HFF-Myc (cell line): ENCODE measurements around the gene DPT.

Source experiments
- DNase-seq: peaks from one replicate; pipeline ENCODE4 v3.0.0-alpha.2; 2011; ENCODE audit warnings: low read depth; ENCODE audit errors: extremely low read depth
- H3K4me3 ChIP-seq: replicated peaks from 2 replicates; pipeline ENCODE4 v1.5.1; 2011; ENCODE audit warnings: low read depth, mild to moderate bottlenecking, control low read depth, low read length
- CTCF ChIP-seq: IDR thresholded peaks from 2 replicates; pipeline ENCODE4 v1.5.1; 2012; ENCODE audit warnings: mild to moderate bottlenecking, low read depth, low read length, control low read depth; ENCODE audit errors: missing control alignments

The DPT gene

DNA sequence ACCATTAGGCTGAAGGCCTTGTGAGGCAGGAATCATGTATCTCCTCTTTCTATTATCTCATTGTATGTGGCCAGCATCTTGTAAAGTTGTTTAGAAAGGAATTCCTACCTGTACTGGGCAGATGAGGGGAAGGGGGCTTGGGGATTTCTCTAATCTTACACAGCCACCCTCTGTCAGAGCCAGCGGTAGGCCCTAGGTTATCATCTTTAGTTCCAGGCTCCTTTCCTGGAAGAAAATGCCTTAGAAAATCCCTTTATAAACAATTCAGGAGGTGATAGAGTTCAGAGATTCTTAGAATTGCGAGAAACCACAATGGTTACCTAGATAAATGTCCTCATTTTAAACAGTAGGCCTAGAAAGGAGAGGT, 35.2 kb downstream of the DPT start:
- no peak for DNase-seq
- no peak for TF ChIP-seq CTCF
- H3K4me3 ChIP-seq = no peak overlapping the region

- no peak for DNase-seq
Measured at GRCh38 chr1:168693197-168693871, 35.7 kb downstream of the DPT start.

GRCh38 chr1:168692472-168692871, 36.5 kb downstream of the DPT start:
- DNase-seq = no peak
- H3K4me3 ChIP-seq = no peak overlapping the region
- no peak for TF ChIP-seq CTCF

More at GRCh38 chr1:168693197-168693871, 35.7 kb downstream of the DPT start:
- H3K4me3 ChIP-seq = no peak overlapping the region
- no peak for TF ChIP-seq CTCF

DNA sequence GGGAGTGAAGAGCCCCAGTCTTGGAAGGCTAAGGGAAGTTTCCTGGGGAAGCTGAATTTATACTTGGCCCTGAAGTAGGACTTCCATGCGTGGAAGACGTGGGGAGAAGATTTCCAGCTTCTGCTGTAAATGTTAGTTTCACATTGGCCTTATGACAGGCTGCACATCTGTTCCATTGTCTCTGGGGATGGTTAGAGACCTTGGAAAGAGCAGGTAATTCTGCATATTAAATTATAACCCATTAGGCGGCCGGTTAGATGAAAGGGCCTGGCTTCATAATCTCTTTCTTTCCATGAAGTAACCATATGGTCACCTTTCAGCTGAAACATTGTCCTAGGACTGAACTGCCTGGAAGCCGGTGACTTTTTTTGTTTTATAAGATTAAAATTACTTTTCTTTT, 37.5 kb downstream of the DPT start:
- no peak overlapping the region for H3K4me3 ChIP-seq
- DNase-seq = no peak
- TF ChIP-seq CTCF = no peak

DNA sequence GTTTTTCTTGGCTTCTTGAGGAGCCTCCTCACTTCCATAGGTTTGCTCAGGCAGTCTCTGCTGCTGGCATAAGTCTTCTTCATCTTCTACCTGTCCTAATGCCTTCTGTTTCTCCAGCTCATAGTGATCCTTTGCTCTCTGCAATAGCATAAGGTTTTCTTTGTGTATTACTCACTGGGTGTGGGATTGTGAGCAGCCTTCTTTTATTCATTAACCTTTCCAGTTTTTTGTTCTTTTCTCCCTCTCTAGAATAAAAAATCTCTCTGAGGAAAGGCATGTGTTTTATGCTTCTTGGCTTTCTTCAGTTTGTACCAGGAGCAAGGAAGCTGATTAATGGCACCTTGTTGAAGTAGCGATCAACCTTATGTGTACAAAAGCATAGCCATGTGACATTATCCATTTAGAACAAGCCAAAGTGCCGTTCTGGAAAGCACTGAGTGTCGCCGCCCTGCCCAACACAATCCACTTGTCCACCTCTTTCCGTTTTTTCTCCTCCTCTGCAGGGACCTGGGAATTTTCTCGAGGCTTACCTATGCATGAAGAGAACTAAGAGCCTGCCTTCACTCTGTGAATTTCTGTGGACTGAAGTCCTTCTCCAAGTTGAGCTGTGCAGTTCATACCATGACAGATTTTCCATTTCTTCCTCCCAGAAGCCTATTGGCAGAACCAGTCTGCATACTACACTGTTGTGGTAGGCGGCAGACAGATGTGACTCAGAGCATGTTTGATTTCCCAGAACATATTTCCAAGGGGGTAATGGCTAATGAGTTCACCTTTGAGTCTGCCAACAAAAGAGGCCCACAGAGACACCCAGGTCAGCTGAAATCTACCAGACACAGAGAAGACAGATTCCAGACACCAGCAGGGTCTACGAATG, 39.0 kb downstream of the DPT start:
- DNase-seq = no peak
- TF ChIP-seq CTCF = no peak
- H3K4me3 ChIP-seq = no peak overlapping the region

DNA sequence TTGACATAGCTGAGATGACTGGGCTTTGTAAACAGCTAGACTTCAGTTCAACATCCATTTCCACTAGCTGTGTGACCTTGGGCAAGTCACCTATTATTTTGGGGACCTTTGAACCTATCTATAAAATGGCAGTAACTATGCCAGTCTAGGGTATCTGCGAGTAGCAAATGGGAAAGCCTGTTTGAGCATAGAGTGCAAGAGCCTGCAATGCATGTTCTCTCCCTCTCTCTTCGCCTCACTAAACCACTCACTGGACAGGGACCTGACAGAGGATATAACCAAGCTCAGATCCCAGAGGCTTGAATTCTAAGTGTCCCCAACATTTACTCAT, 39.7 kb downstream of the DPT start:
- no peak overlapping the region for H3K4me3 ChIP-seq
- no peak for TF ChIP-seq CTCF
- DNase-seq = no peak
